ENCODE results near the gene KIFC1.

The KIFC1 gene

GRCh38 chr6:33443619-33444504 lies 52.2 kb downstream of the KIFC1 start:
- Histone ChIP-seq H3K36me3 (ENCODE audit: control insufficient read depth in 1 of 2, insufficient read depth in 2 of 2, low read depth in 1 of 2, low read length in 2 of 2) (peaks cover 80 to 91% of the 10 kb centered on the region in 2 experiments), H3K27me3 (ENCODE audit: control insufficient read depth in 1 of 2, insufficient read depth in 1 of 2, low read length in 2 of 2) (no peaks in the 10 kb centered on the region), H2BK120ac (ENCODE audit: low read depth, low read length) (no peak overlapping the region), H3K4me3 (ENCODE audit: insufficient read depth in 1 of 2, low read depth in 1 of 2, low read length in 2 of 2) (no peak overlapping the region), H3K4ac (ENCODE audit: low read depth in 1 of 2, low read length in 2 of 2) (no peak overlapping the region), H3K18ac (ENCODE audit: low read depth in 1 of 2, low read length in 2 of 2) (no peak overlapping the region), H2BK5ac (ENCODE audit: low read depth, low read length, poor library complexity, severe bottlenecking) (no peak overlapping the region), H3K14ac (ENCODE audit: low read length in 2 of 2) (no peak overlapping the region), H2BK12ac (ENCODE audit: low read length in 2 of 2) (no peak overlapping the region), H2BK15ac (ENCODE audit: low read depth, poor library complexity, severe bottlenecking) (no peak overlapping the region), H3K9me3 (ENCODE audit: control insufficient read depth, low read length) (no peaks in the 10 kb centered on the region), H4K91ac (ENCODE audit: low read length) (no peak overlapping the region), H2AK5ac (ENCODE audit: low read length, severe bottlenecking) (no peak overlapping the region), H3K4me1 (ENCODE audit: control insufficient read depth, insufficient read depth, low read depth, low read length) (no peaks in the 10 kb centered on the region), H3K4me2 (ENCODE audit: low read length, poor library complexity, severe bottlenecking) (no peak overlapping the region), H2AFZ (ENCODE audit: low read depth, low read length) (no peak overlapping the region), H3K9ac (ENCODE audit: low read length) (no peak overlapping the region), H4K8ac (ENCODE audit: low read length) (no peak overlapping the region), H3K23ac (ENCODE audit: low read length in 2 of 2) (no peak overlapping the region), H3K27ac (ENCODE audit: low read length, poor library complexity, severe bottlenecking) (no peak overlapping the region), H3K79me1 (replicated peaks; ENCODE audit: low read length, poor library complexity, severe bottlenecking) (peaks cover 24% of the 10 kb centered on the region)
- DNase-seq, result no peak
- 97% methylated on average over 18 of the region's 18 CpGs for WGBS

GRCh38 chr6:33445119-33445603 lies 53.5 kb downstream of the KIFC1 start:
- no peak overlapping the region for H3K23ac ChIP-seq (ENCODE audit: low read length in 2 of 2)
- no peak overlapping the region for H2BK15ac ChIP-seq (ENCODE audit: low read depth, poor library complexity, severe bottlenecking)
- peaks cover 83 to 93% of the 10 kb centered on the region in 2 experiments for H3K36me3 ChIP-seq (ENCODE audit: control insufficient read depth in 1 of 2, insufficient read depth in 2 of 2, low read depth in 1 of 2, low read length in 2 of 2)
- H2BK12ac ChIP-seq (ENCODE audit: low read length in 2 of 2), result no peak overlapping the region
- DNase-seq, result no peak
- H4K8ac ChIP-seq (ENCODE audit: low read length), result no peak overlapping the region
- peaks cover 25% of the 10 kb centered on the region for H3K79me1 ChIP-seq (replicated peaks; ENCODE audit: low read length, poor library complexity, severe bottlenecking)
- no peak overlapping the region for H3K18ac ChIP-seq (ENCODE audit: low read depth in 1 of 2, low read length in 2 of 2)
- no peak overlapping the region for H2BK120ac ChIP-seq (ENCODE audit: low read depth, low read length)
- no peak overlapping the region for H3K4me2 ChIP-seq (ENCODE audit: low read length, poor library complexity, severe bottlenecking)
- H3K9me3 ChIP-seq (ENCODE audit: control insufficient read depth, low read length), result no peaks in the 10 kb centered on the region
- WGBS, result 88% methylated on average over 3 of the region's 3 CpGs
- no peaks in the 10 kb centered on the region for H3K4me1 ChIP-seq (ENCODE audit: control insufficient read depth, insufficient read depth, low read depth, low read length)
- H2AK5ac ChIP-seq (ENCODE audit: low read length, severe bottlenecking), result no peak overlapping the region
- no peaks in the 10 kb centered on the region for H3K27me3 ChIP-seq (ENCODE audit: control insufficient read depth in 1 of 2, insufficient read depth in 1 of 2, low read length in 2 of 2)
- no peak overlapping the region for H4K91ac ChIP-seq (ENCODE audit: low read length)
- no peak overlapping the region for H2AFZ ChIP-seq (ENCODE audit: low read depth, low read length)
- no peak overlapping the region for H3K4ac ChIP-seq (ENCODE audit: low read depth in 1 of 2, low read length in 2 of 2)
- no peak overlapping the region for H3K14ac ChIP-seq (ENCODE audit: low read length in 2 of 2)
- no peak overlapping the region for H3K4me3 ChIP-seq (ENCODE audit: insufficient read depth in 1 of 2, low read depth in 1 of 2, low read length in 2 of 2)
- H3K9ac ChIP-seq (ENCODE audit: low read length), result no peak overlapping the region
- no peak overlapping the region for H3K27ac ChIP-seq (ENCODE audit: low read length, poor library complexity, severe bottlenecking)
- H2BK5ac ChIP-seq (ENCODE audit: low read depth, low read length, poor library complexity, severe bottlenecking), result no peak overlapping the region

- H2BK5ac ChIP-seq (ENCODE audit: low read depth, low read length, poor library complexity, severe bottlenecking), result no peak overlapping the region
- no peak overlapping the region for H3K23ac ChIP-seq (ENCODE audit: low read length in 2 of 2)
- no peak overlapping the region for H3K27ac ChIP-seq (ENCODE audit: low read length, poor library complexity, severe bottlenecking)
- no peaks in the 10 kb centered on the region for H3K4me1 ChIP-seq (ENCODE audit: control insufficient read depth, insufficient read depth, low read depth, low read length)
- no peak overlapping the region for H2BK120ac ChIP-seq (ENCODE audit: low read depth, low read length)
- no peak overlapping the region for H4K8ac ChIP-seq (ENCODE audit: low read length)
- H3K4me3 ChIP-seq (ENCODE audit: insufficient read depth in 1 of 2, low read depth in 1 of 2, low read length in 2 of 2), result no peak overlapping the region
- 97% methylated on average over 10 of the region's 10 CpGs for WGBS
- H2AFZ ChIP-seq (ENCODE audit: low read depth, low read length), result no peak overlapping the region
- H2BK12ac ChIP-seq (ENCODE audit: low read length in 2 of 2), result no peak overlapping the region
- H3K27me3 ChIP-seq (ENCODE audit: control insufficient read depth in 1 of 2, insufficient read depth in 1 of 2, low read length in 2 of 2), result no peaks in the 10 kb centered on the region
- H2BK15ac ChIP-seq (ENCODE audit: low read depth, poor library complexity, severe bottlenecking), result no peak overlapping the region
- peaks cover 72 to 82% of the 10 kb centered on the region in 2 experiments for H3K36me3 ChIP-seq (ENCODE audit: control insufficient read depth in 1 of 2, insufficient read depth in 2 of 2, low read depth in 1 of 2, low read length in 2 of 2)
- H2AK5ac ChIP-seq (ENCODE audit: low read length, severe bottlenecking), result no peak overlapping the region
- no peak overlapping the region for H3K4ac ChIP-seq (ENCODE audit: low read depth in 1 of 2, low read length in 2 of 2)
- no peak overlapping the region for H3K4me2 ChIP-seq (ENCODE audit: low read length, poor library complexity, severe bottlenecking)
- H3K9ac ChIP-seq (ENCODE audit: low read length), result no peak overlapping the region
- no peak overlapping the region for H3K14ac ChIP-seq (ENCODE audit: low read length in 2 of 2)
- no peak overlapping the region for H3K18ac ChIP-seq (ENCODE audit: low read depth in 1 of 2, low read length in 2 of 2)
- H3K9me3 ChIP-seq (ENCODE audit: control insufficient read depth, low read length), result no peaks in the 10 kb centered on the region
- no peak overlapping the region for H4K91ac ChIP-seq (ENCODE audit: low read length)
- DNase-seq, result no peak
- peaks cover 25% of the 10 kb centered on the region for H3K79me1 ChIP-seq (replicated peaks; ENCODE audit: low read length, poor library complexity, severe bottlenecking)
Measured at GRCh38 chr6:33446356-33446755, 54.7 kb downstream of the KIFC1 start.

GRCh38 chr6:33450434-33450833 lies 58.8 kb downstream of the KIFC1 start:
- no peak overlapping the region for H4K8ac ChIP-seq (ENCODE audit: low read length)
- H3K27me3 ChIP-seq (ENCODE audit: control insufficient read depth in 1 of 2, insufficient read depth in 1 of 2, low read length in 2 of 2), result no peaks in the 10 kb centered on the region
- H2BK120ac ChIP-seq (ENCODE audit: low read depth, low read length), result no peak overlapping the region
- no peak for DNase-seq
- no peak overlapping the region for H3K23ac ChIP-seq (ENCODE audit: low read length in 2 of 2)
- H3K4me3 ChIP-seq (ENCODE audit: insufficient read depth in 1 of 2, low read depth in 1 of 2, low read length in 2 of 2), result no peak overlapping the region
- peaks cover 7% of the 10 kb centered on the region for H3K4me1 ChIP-seq (ENCODE audit: control insufficient read depth, insufficient read depth, low read depth, low read length)
- H3K4me2 ChIP-seq (ENCODE audit: low read length, poor library complexity, severe bottlenecking), result no peak overlapping the region
- no peak overlapping the region for H3K27ac ChIP-seq (ENCODE audit: low read length, poor library complexity, severe bottlenecking)
- peaks cover 49 to 52% of the 10 kb centered on the region in 2 experiments for H3K36me3 ChIP-seq (ENCODE audit: control insufficient read depth in 1 of 2, insufficient read depth in 2 of 2, low read depth in 1 of 2, low read length in 2 of 2)
- WGBS, result 91% methylated on average over 3 of the region's 3 CpGs
- H3K4ac ChIP-seq (ENCODE audit: low read depth in 1 of 2, low read length in 2 of 2), result no peak overlapping the region
- no peak overlapping the region for H4K91ac ChIP-seq (ENCODE audit: low read length)
- H2BK5ac ChIP-seq (ENCODE audit: low read depth, low read length, poor library complexity, severe bottlenecking), result no peak overlapping the region
- no peak overlapping the region for H2BK15ac ChIP-seq (ENCODE audit: low read depth, poor library complexity, severe bottlenecking)
- no peaks in the 10 kb centered on the region for H3K9me3 ChIP-seq (ENCODE audit: control insufficient read depth, low read length)
- peaks cover 43% of the 10 kb centered on the region for H3K79me1 ChIP-seq (replicated peaks; ENCODE audit: low read length, poor library complexity, severe bottlenecking)
- no peak overlapping the region for H2AK5ac ChIP-seq (ENCODE audit: low read length, severe bottlenecking)
- H3K14ac ChIP-seq (ENCODE audit: low read length in 2 of 2), result no peak overlapping the region
- no peak overlapping the region for H3K18ac ChIP-seq (ENCODE audit: low read depth in 1 of 2, low read length in 2 of 2)
- H2AFZ ChIP-seq (ENCODE audit: low read depth, low read length), result no peak overlapping the region
- no peak overlapping the region for H2BK12ac ChIP-seq (ENCODE audit: low read length in 2 of 2)
- no peak overlapping the region for H3K9ac ChIP-seq (ENCODE audit: low read length)

Data from mesenchymal stem cell (in vitro differentiated cells and primary cell).